OCI-LY1 (cell line): ENCODE measurements around the gene UGT1A10.
"Not testable (repeated sequence)": the region's sequence is repeated elsewhere in the genome, so short reads cannot be mapped to it uniquely, and the experiment has no call there.

Source experiments
- H2AFZ ChIP-seq: fragments of 200-600 bp; sonication (generic), shearing (Covaris generic); 2 replicates; pipeline ENCODE4 v1.6.0; 2014; ENCODE audit warnings: antibody characterized with exemption, mild to moderate bottlenecking, low read length
- H3F3A ChIP-seq: fragments of 200-600 bp; sonication (generic), shearing (Covaris generic); 2 replicates; pipeline ENCODE4 v1.6.0; 2014; ENCODE audit warnings: mild to moderate bottlenecking, antibody characterized with exemption, low read length, moderate library complexity; ENCODE audit not compliant: insufficient read depth
- H3K27ac ChIP-seq: fragments of 200-600 bp; sonication (generic); 2 replicates; pipeline ENCODE4 v1.5.1; 2014; ENCODE audit warnings: low read length, mixed run types, mild to moderate bottlenecking, low read depth; ENCODE audit not compliant: poor library complexity, severe bottlenecking
- H3K27me3 ChIP-seq: fragments of 200-600 bp; sonication (generic); 2 replicates; pipeline ENCODE4 v1.6.0; 2014; ENCODE audit warnings: antibody characterized with exemption, mild to moderate bottlenecking, low read length, moderate library complexity; ENCODE audit not compliant: insufficient read depth
- H3K36me3 ChIP-seq: fragments of 200-600 bp; sonication (generic); 2 replicates; pipeline ENCODE4 v1.6.1; 2014; ENCODE audit warnings: mild to moderate bottlenecking, antibody characterized with exemption, low read length, moderate library complexity, mixed read lengths; ENCODE audit not compliant: insufficient read depth
- H3K4me1 ChIP-seq: fragments of 200-600 bp; sonication (generic); 2 replicates; pipeline ENCODE4 v1.5.1; 2014; ENCODE audit warnings: mild to moderate bottlenecking, low read length, moderate library complexity; ENCODE audit not compliant: insufficient read depth, severe bottlenecking
- H3K4me2 ChIP-seq: fragments of 200-600 bp; sonication (generic), shearing (Covaris generic); 2 replicates; pipeline ENCODE4 v1.6.1; 2014; ENCODE audit warnings: low read length
- H3K4me3 ChIP-seq: fragments of 200-600 bp; sonication (generic); 2 replicates; pipeline ENCODE4 v1.5.1; 2014; ENCODE audit warnings: low read length, low read depth, mild to moderate bottlenecking, mixed read lengths; ENCODE audit not compliant: poor library complexity, severe bottlenecking
- H3K79me2 ChIP-seq: fragments of 200-600 bp; shearing (Covaris generic); 2 replicates; pipeline ENCODE4 v1.6.1; 2016; ENCODE audit warnings: mixed run types, low read length, mixed read lengths; ENCODE audit not compliant: insufficient read depth
- H3K9ac ChIP-seq: fragments of 200-600 bp; sonication (generic), shearing (Covaris generic); 2 replicates; pipeline ENCODE4 v1.6.1; 2014; ENCODE audit warnings: mild to moderate bottlenecking, low read length, mixed read lengths
- H3K9me2 ChIP-seq: fragments of 200-600 bp; sonication (generic), shearing (Covaris generic); 2 replicates; pipeline ENCODE4 v1.6.1; 2014; ENCODE audit warnings: low read depth, mild to moderate bottlenecking, low read length, mixed read lengths
- H3K9me3 ChIP-seq: fragments of 200-600 bp; shearing (Covaris generic); 2 replicates; pipeline ENCODE4 v1.6.1; 2014; ENCODE audit warnings: low read length, mixed read lengths
- H4K20me1 ChIP-seq: fragments of 200-600 bp; sonication (generic), shearing (Covaris generic); 2 replicates; pipeline ENCODE4 v1.6.0; 2016; ENCODE audit warnings: mild to moderate bottlenecking, low read length; ENCODE audit not compliant: insufficient read depth
- CTCF ChIP-seq: fragments of 200-600 bp; sonication (generic), shearing (Covaris generic); IDR thresholded peaks from 2 replicates; pipeline ENCODE4 v1.5.1; 2017; ENCODE audit warnings: mild to moderate bottlenecking, antibody characterized with exemption, low read length, moderate library complexity, mixed read lengths
- EZH2 ChIP-seq: fragments of 200-600 bp; sonication (generic), shearing (Covaris generic); IDR thresholded peaks from 2 replicates; pipeline ENCODE4 v1.8.0; 2017; ENCODE audit warnings: borderline replicate concordance, mixed run types, mild to moderate bottlenecking, antibody characterized with exemption, low read length, moderate library complexity, mixed read lengths

Gene UGT1A10

GRCh38 chr2:233643128-233643527 is 6.9 kb downstream of the UGT1A10 start:
- H3K27me3 ChIP-seq, result no peaks in the 10 kb centered on the region
- TF ChIP-seq CTCF (peak; percentile 29; the same call in 1 of the 2 replicates), EZH2 (no peak)
- no peak overlapping the region for H2AFZ ChIP-seq
- H3F3A ChIP-seq, result no peaks in the 10 kb centered on the region
- no peak overlapping the region for H3K9ac ChIP-seq
- no peak overlapping the region for H3K27ac ChIP-seq
- no peak overlapping the region for H3K4me2 ChIP-seq
- H3K36me3 ChIP-seq, result no peaks in the 10 kb centered on the region
- no peaks in the 10 kb centered on the region for H3K9me3 ChIP-seq
- H3K9me2 ChIP-seq, result no peaks in the 10 kb centered on the region
- no peaks in the 10 kb centered on the region for H3K79me2 ChIP-seq
- no peak overlapping the region for H3K4me3 ChIP-seq
- H3K4me1 ChIP-seq, result peaks cover 6% of the 10 kb centered on the region
- no peaks in the 10 kb centered on the region for H4K20me1 ChIP-seq

- not testable (repeated sequence) for H3F3A ChIP-seq, H2AFZ ChIP-seq, H3K36me3 ChIP-seq, H3K4me2 ChIP-seq, H3K79me2 ChIP-seq, H3K27ac ChIP-seq, H3K27me3 ChIP-seq, H3K4me1 ChIP-seq, H3K9me3 ChIP-seq, H3K4me3 ChIP-seq, H4K20me1 ChIP-seq, H3K9ac ChIP-seq, H3K9me2 ChIP-seq
Observed at GRCh38 chr2:233646033-233646432, 9.8 kb downstream of the UGT1A10 start.

- H3K27ac ChIP-seq, result no peak overlapping the region
- no peaks in the 10 kb centered on the region for H4K20me1 ChIP-seq
- no peak overlapping the region for H3K4me2 ChIP-seq
- H3K9me3 ChIP-seq, result no peaks in the 10 kb centered on the region
- no peaks in the 10 kb centered on the region for H3F3A ChIP-seq
- no peaks in the 10 kb centered on the region for H3K36me3 ChIP-seq
- no peaks in the 10 kb centered on the region for H3K4me1 ChIP-seq
- H3K79me2 ChIP-seq, result no peaks in the 10 kb centered on the region
- no peak for TF ChIP-seq CTCF
- no peak for TF ChIP-seq EZH2
- H3K9me2 ChIP-seq, result no peaks in the 10 kb centered on the region
- H3K4me3 ChIP-seq, result no peak overlapping the region
- H3K27me3 ChIP-seq, result no peaks in the 10 kb centered on the region
- no peak overlapping the region for H3K9ac ChIP-seq
- no peak overlapping the region for H2AFZ ChIP-seq
Observed at GRCh38 chr2:233650981-233651380, 14.7 kb downstream of the UGT1A10 start.

- Histone ChIP-seq H3K27ac (no peak overlapping the region), H3K27me3 (no peaks in the 10 kb centered on the region)
- no peak for TF ChIP-seq EZH2
- TF ChIP-seq CTCF, result no peak
Observed at GRCh38 chr2:233651430-233651829, 15.2 kb downstream of the UGT1A10 start.

More at GRCh38 chr2:233651430-233651829, 15.2 kb downstream of the UGT1A10 start:
- H4K20me1 ChIP-seq, result no peaks in the 10 kb centered on the region
- no peak overlapping the region for H3K4me2 ChIP-seq
- no peaks in the 10 kb centered on the region for H3K36me3 ChIP-seq
- no peaks in the 10 kb centered on the region for H3F3A ChIP-seq
- no peaks in the 10 kb centered on the region for H3K4me1 ChIP-seq
- no peaks in the 10 kb centered on the region for H3K9me3 ChIP-seq
- H3K9me2 ChIP-seq, result no peaks in the 10 kb centered on the region
- no peak overlapping the region for H2AFZ ChIP-seq
- H3K4me3 ChIP-seq, result no peak overlapping the region
- H3K79me2 ChIP-seq, result no peaks in the 10 kb centered on the region
- no peak overlapping the region for H3K9ac ChIP-seq
